Uterus (tissue), 4 donors: ENCODE data around the gene CYB5R3. TPM values are rescaled to one million over a fixed set of nuclear protein-coding genes. Genes with fewer than 3 reads are reported as not detected.
"Not testable (repeated sequence)": the region's sequence is repeated elsewhere in the genome, so short reads cannot be mapped to it uniquely, and the experiment has no call there.

ENCODE experiments used
- DNase-seq, 2 donors: peaks; one replicate each; pipeline ENCODE4 v3.0.0-alpha.2; 2019 to 2020
- H3K27ac ChIP-seq, 2 donors: fragments of 200-600 bp; sonication (generic); 1 replicate in 1 of 2; 2 replicates in 1 of 2; pipeline ENCODE4 v1.5.1; 2016 to 2018
- H3K27me3 ChIP-seq, 2 donors: fragments of 200-600 bp; sonication (generic); one replicate each; pipeline ENCODE4 v1.5.1; 2018 to 2019; ENCODE audit warnings: control low read depth in 1 of 2
- H3K36me3 ChIP-seq, 2 donors: fragments of 200-600 bp; sonication (generic); one replicate each; pipeline ENCODE4 v1.5.1; 2019; ENCODE audit warnings: control low read depth in 1 of 2
- H3K4me1 ChIP-seq, 2 donors: fragments of 200-600 bp; sonication (generic); one replicate each; pipeline ENCODE4 v1.5.1; 2018 to 2019; ENCODE audit warnings: control low read depth in 1 of 2
- H3K4me3 ChIP-seq, 2 donors: fragments of 200-600 bp; sonication (generic); 1 replicate in 1 of 2; 2 replicates in 1 of 2; pipeline ENCODE4 v1.5.1; 2018 to 2019; ENCODE audit warnings: mild to moderate bottlenecking in 1 of 2
- H3K9me3 ChIP-seq, 2 donors: fragments of 200-600 bp; sonication (generic); one replicate each; pipeline ENCODE4 v1.5.1; 2019; ENCODE audit warnings: control low read depth in 1 of 2
- POLR2A ChIP-seq, 2 donors: fragments of 450-650 bp; IDR thresholded peaks; one replicate each; pipeline ENCODE4 v1.6.1; 2016; ENCODE audit warnings: antibody characterized with exemption in 2 of 2, mild to moderate bottlenecking in 1 of 2, moderate library complexity in 1 of 2
- intact Hi-C: fragments of 100-400 bp; cut with DNase I; formaldehyde crosslinking; loops from one replicate; pipeline ENCODE4 v1.15.1; 2023; ENCODE audit warnings: low total_unique reads
- total RNA-seq, 4 donors: library from RNA; depleted of rRNA in 3 of 4; stranded (reverse); fragments of >200 nt in 3 of 4; gene quantifications; one replicate each; pipeline versions ENCODE4 v1.1.0 to v1.2.4, GENCODE V29; 2014 to 2023
- TF ChIP-seq, protein P1 (sequence below), 4 experiments: fragments of 200-600 bp in 2 of 4; fragments of 450-650 bp in 2 of 4; sonication (generic) in 2 of 4; IDR thresholded peaks; one replicate each; pipeline ENCODE4 v1.5.1; 2016 to 2019; ENCODE audit warnings: antibody characterized with exemption in 4 of 4, mild to moderate bottlenecking in 2 of 4, moderate library complexity in 1 of 4
- donor health status: DM: yes; HTN: yes; CAD: no.

CYB5R3 gene
- total RNA-seq, 4 donors from 2014 or later: 34.0 to 225 (median 51.7) TPM

DNA sequence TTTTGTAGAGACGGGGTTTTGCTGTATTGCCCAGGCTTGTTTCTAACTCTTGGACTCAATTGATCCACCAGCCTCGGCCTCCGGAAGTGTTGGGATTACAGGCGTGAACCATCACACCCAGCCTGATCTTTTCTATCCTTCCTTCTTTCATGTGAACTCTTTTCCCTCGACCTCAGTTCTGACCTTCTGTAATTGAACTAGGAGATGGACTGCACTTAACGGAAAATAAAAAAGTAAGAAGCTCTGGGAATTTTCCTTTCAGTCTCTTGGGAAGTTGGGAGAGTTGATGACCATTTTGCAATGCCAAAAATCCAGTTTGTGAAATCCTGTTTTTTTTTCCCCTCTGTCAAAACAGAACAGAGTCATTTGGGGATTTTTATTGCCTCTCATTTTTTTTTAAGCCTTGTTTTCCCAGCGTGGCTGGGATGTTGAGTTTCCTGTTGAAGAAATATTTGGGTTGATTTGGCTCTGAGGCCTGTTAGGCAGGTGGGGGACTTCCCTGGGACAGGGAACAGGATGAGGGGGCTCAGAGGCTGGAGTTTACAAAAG lies 26.9 kb upstream of the CYB5R3 start:
- Histone ChIP-seq H3K4me1 (peaks cover 6 to 13% of the 10 kb centered on the region in 2 donors), H3K9me3 (no peaks in the 10 kb centered on the region), H3K27ac (peak overlapping the region; percentile 94 to 98), H3K27me3 (no peaks in the 10 kb centered on the region), H3K36me3 (no peaks in the 10 kb centered on the region), H3K4me3 (no peak overlapping the region)
- DNase-seq: peak in 1 of 2 donors; percentile 52
- TF ChIP-seq POLR2A (IDR thresholded peaks at IDR 0.05): no peak
- TF ChIP-seq, protein P1, sequence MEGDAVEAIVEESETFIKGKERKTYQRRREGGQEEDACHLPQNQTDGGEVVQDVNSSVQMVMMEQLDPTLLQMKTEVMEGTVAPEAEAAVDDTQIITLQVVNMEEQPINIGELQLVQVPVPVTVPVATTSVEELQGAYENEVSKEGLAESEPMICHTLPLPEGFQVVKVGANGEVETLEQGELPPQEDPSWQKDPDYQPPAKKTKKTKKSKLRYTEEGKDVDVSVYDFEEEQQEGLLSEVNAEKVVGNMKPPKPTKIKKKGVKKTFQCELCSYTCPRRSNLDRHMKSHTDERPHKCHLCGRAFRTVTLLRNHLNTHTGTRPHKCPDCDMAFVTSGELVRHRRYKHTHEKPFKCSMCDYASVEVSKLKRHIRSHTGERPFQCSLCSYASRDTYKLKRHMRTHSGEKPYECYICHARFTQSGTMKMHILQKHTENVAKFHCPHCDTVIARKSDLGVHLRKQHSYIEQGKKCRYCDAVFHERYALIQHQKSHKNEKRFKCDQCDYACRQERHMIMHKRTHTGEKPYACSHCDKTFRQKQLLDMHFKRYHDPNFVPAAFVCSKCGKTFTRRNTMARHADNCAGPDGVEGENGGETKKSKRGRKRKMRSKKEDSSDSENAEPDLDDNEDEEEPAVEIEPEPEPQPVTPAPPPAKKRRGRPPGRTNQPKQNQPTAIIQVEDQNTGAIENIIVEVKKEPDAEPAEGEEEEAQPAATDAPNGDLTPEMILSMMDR (IDR thresholded peaks at IDR 0.05): no peak
- intact Hi-C loops: no loop called here

DNA sequence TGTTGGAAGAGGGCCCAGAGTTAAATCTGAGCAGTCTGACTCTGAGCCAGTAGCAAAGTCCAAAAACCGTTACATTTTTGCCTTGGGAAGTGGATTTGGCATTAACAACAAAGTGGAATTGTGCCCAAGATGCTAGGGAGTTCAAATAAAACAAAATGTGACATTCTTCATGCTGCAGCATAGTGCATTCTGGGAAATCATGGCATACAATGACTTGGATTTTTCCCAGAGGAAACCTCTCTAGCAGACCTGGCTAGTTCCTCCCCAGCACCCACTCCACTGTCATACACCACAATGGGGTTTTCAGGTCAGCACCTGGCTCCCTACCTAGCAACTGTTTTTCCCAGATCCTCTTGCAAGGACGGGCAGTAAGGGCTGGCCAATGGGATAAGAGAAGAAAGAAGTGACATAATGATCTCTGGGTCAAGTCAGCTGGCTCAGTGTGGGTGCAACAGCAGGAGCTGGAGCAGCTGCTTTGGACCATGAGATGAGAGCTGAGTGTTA lies 24.8 kb upstream of the CYB5R3 start:
- peaks cover 6 to 13% of the 10 kb centered on the region in 2 donors for H3K4me1 ChIP-seq
- H3K36me3 ChIP-seq: no peaks in the 10 kb centered on the region
- no peaks in the 10 kb centered on the region for H3K27me3 ChIP-seq
- H3K4me3 ChIP-seq: no peak overlapping the region
- no peaks in the 10 kb centered on the region for H3K9me3 ChIP-seq
- TF ChIP-seq POLR2A (IDR thresholded peaks at IDR 0.05): no peak
- TF ChIP-seq, protein P1 (IDR thresholded peaks at IDR 0.05): no peak
- no peak for DNase-seq
- H3K27ac ChIP-seq: peak overlapping the region; percentile 72 to 94
- intact Hi-C loops: no loop called here

DNA sequence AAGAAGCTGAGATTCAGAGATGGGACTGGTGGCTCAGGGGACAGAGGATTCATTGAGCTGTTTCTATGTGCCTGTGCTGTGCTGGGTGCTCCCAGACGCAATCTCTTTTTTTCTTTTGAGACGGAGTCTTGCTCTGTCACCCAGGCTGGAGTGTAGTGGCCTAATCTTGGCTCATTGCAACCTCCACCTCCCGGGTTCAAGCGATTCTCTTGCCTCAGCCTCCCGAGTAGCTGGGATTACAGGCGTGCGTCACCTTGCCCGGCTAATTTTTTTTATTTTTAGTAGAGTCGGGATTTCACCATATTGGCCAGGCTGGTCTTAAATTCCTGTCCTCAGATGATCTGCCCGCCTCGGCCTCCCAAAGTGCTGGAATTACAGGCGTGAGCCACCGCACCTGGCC lies 23.9 kb upstream of the CYB5R3 start:
- peak overlapping the region; percentile 18 to 72 for H3K27ac ChIP-seq
- intact Hi-C loops, H3K27me3 ChIP-seq, H3K9me3 ChIP-seq, H3K4me3 ChIP-seq, DNase-seq, H3K36me3 ChIP-seq: not testable (repeated sequence)
- peaks cover 6 to 13% of the 10 kb centered on the region in 2 donors for H3K4me1 ChIP-seq

DNA sequence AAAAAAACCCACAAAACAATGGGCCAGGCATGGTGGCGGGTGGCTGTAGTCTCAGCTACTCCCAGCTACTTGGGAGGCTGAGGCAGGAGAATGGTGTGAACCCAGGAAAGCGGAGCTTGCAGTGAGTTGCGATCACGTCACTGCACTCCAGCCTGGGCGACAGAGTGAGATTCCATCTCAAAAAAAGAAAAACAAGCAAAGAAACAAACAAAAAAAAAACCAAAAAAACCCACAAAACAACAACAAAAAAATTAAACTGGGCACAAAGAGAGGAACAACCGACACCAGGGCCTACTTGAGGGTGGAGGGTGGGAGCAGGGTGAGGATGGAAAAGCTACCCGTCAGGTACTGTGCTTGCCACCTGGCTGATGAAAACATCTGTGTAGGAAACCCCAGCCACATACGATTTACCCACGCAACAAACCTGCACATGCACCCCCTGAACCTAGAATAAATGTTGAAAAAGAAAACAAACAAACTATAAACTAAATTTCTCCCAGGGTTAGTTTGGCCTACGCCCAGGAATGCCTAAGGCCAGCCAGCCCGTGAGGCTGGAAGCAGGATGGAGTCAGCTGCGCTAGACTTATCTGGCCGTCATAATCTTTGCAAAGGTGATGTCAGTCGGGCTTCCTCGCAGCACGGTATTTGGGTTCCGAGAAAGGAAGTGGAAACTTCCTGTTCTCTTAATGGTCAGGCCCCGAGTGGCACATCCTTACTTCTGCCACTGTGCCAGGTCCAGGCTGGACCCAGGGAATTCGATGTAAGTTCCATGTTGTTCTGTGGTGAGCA lies 21.9 kb upstream of the CYB5R3 start:
- TF ChIP-seq, protein P1 (IDR thresholded peaks at IDR 0.05): no peak
- H3K36me3 ChIP-seq: no peaks in the 10 kb centered on the region
- H3K27me3 ChIP-seq: no peaks in the 10 kb centered on the region
- peak in 1 of 2 donors; percentile 51 for DNase-seq
- peaks cover 4 to 6% of the 10 kb centered on the region in 2 donors for H3K4me1 ChIP-seq
- H3K9me3 ChIP-seq: no peaks in the 10 kb centered on the region
- H3K27ac ChIP-seq: peak overlapping the region in 1 of 2 donors; percentile 47
- intact Hi-C loops: no loop called here
- no peak overlapping the region for H3K4me3 ChIP-seq

DNA sequence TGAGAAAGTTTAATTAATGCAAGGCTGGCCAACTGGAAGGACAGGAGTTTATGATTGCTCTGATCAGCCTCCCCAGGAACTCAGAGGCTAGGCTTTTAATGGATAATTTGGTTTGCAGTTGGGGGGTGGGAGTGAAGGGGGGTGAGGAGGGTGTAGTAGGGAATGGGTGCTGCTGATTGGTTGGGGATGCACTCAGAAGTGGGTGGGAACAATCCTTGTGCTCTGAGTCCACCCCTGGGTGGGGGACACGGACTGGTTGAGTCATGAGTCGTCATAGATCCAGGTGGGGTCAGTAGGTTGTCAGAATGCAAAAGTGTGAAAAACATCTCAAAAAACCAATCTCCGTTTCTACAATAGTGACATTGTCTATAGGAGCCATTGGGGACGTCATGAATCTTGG lies 20.9 kb upstream of the CYB5R3 start:
- no peaks in the 10 kb centered on the region for H3K36me3 ChIP-seq
- no peak overlapping the region for H3K4me3 ChIP-seq
- no peaks in the 10 kb centered on the region for H3K27me3 ChIP-seq
- H3K9me3 ChIP-seq: no peaks in the 10 kb centered on the region
- no peak overlapping the region for H3K27ac ChIP-seq
- H3K4me1 ChIP-seq: peaks cover 0 to 6% of the 10 kb centered on the region in 2 donors
- intact Hi-C loops: no loop called here
- DNase-seq: no peak
- TF ChIP-seq, protein P1 (IDR thresholded peaks at IDR 0.05): no peak
- TF ChIP-seq POLR2A (IDR thresholded peaks at IDR 0.05): no peak

DNA sequence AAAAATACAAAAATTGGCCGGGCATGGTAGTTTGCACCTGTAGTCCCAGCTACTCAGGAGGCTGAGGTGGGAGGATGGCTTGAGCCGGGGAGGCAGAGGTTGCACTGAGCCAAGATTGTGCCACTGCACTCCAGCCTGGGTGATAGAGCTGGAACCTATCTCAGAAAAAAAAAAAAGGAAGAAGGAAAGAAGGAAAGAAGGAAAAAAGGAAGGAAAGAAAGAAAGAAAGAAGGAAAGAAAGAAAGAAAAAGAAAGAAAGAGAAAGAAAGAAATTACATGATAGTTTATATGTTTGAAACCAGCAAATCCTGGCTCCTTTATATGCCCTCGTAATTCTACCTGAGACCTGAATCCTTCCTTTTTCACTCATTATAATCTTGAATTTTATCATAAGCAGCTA lies 17.2 kb upstream of the CYB5R3 start:
- H3K27ac ChIP-seq, H3K9me3 ChIP-seq, intact Hi-C loops, DNase-seq, H3K4me3 ChIP-seq, H3K36me3 ChIP-seq, H3K27me3 ChIP-seq, H3K4me1 ChIP-seq: not testable (repeated sequence)
